Measurements from ENCODE around the gene FAM78A. TPM values are rescaled to one million over a fixed set of nuclear protein-coding genes. Genes with fewer than 3 reads are reported as not detected.

The FAM78A gene
- total RNA-seq, 1 experiment from 2014 or later = 3.4 TPM

DNA sequence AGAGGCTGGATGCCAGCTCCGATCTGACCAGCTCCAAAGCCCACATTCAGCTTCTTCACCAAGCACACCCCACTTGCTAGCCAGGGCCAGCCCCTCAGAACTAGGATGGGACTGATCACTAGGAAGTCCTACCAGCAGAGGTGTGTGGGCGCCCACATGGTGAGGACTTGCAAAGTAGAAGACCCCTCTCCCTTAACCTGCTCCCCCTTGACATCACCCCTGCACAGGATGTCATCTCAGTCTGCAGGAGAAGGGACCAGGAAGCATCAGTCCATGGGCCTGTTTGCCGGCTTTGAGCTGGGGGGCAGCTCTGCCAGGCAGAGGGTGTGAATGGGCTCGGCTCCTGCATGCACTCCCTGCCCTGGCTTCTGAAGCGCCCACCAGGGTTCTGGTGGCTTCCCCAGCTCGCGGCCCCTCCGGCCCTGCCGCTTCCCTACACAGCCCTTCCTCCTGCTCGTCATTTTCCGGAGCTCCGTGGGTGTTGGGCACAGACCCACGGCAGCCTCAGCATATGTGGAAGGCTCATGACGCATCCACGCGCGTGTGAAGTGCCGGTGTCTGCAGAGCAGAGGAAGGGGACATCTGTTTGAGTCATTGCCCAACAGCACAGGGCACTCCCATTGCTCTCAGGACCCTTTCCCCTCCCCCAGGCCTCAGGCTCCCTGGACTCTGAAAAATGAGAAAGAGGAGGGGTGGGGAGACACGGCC, 3.7 kb upstream of the FAM78A start:
- Histone ChIP-seq H3K27me3 (ENCODE audit: insufficient read depth, low read length) (no peaks in the 10 kb centered on the region), H3K79me2 (ENCODE audit: insufficient read depth, low read length) (no peaks in the 10 kb centered on the region), H3K27ac (ENCODE audit: low read depth, low read length) (no peak overlapping the region), H4K20me1 (ENCODE audit: insufficient read depth) (no peaks in the 10 kb centered on the region), H2AFZ (ENCODE audit: low read depth, low read length, poor library complexity, severe bottlenecking) (no peak overlapping the region), H3K4me2 (ENCODE audit: low read length) (no peak overlapping the region), H3K4me3 (replicated peaks in 1 of 2; ENCODE audit: low read depth in 1 of 2, low read length in 2 of 2) (no peak overlapping the region), H3K4me1 (ENCODE audit: control insufficient read depth in 1 of 2, insufficient read depth in 2 of 2, low read length in 2 of 2) (peaks cover 0 to 8% of the 10 kb centered on the region in 2 experiments; a peak in 1 of 4 replicates), H3K9me2 (ENCODE audit: insufficient read depth) (no peaks in the 10 kb centered on the region), H3K36me3 (ENCODE audit: control insufficient read depth in 1 of 2, insufficient read depth in 2 of 2, low read length in 2 of 2) (no peaks in the 10 kb centered on the region), H3K9me3 (ENCODE audit: control insufficient read depth in 1 of 2, insufficient read depth in 1 of 2, low read depth in 1 of 2, low read length in 2 of 2) (no peaks in the 10 kb centered on the region), H3K9ac (ENCODE audit: low read length) (no peak overlapping the region)
- no peak for DNase-seq (ENCODE audit: low read depth, low spot score)
- POLR2A ChIA-PET = no interaction called here
- TF ChIP-seq, protein P1, sequence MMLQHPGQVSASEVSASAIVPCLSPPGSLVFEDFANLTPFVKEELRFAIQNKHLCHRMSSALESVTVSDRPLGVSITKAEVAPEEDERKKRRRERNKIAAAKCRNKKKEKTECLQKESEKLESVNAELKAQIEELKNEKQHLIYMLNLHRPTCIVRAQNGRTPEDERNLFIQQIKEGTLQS (IDR thresholded peaks at IDR 0.05) = no peak
- TF ChIP-seq ZFX (IDR thresholded peaks at IDR 0.05) (no peak), RAD21 (IDR thresholded peaks at IDR 0.05; ENCODE audit: low read depth) (no peak), POLR2A (IDR thresholded peaks at IDR 0.05; ENCODE audit: borderline replicate concordance, extremely low read depth, insufficient read depth, insufficient read length) (no peak), CBX3 (IDR thresholded peaks at IDR 0.05; ENCODE audit: low read depth) (no peak), EZH2phosphoT487 (IDR thresholded peaks at IDR 0.05; ENCODE audit: borderline replicate concordance) (no peak), MAX (IDR thresholded peaks at IDR 0.05) (no peak), SP1 (IDR thresholded peaks at IDR 0.05; ENCODE audit: low read depth) (no peak), EZH2 (IDR thresholded peaks at IDR 0.05) (no peak), POLR2AphosphoS5 (IDR thresholded peaks at IDR 0.05; ENCODE audit: low read depth, low read length) (no peak), ELF1 (IDR thresholded peaks at IDR 0.05; ENCODE audit: borderline replicate concordance, low read depth) (no peak)
- TF ChIP-seq, protein P2, sequence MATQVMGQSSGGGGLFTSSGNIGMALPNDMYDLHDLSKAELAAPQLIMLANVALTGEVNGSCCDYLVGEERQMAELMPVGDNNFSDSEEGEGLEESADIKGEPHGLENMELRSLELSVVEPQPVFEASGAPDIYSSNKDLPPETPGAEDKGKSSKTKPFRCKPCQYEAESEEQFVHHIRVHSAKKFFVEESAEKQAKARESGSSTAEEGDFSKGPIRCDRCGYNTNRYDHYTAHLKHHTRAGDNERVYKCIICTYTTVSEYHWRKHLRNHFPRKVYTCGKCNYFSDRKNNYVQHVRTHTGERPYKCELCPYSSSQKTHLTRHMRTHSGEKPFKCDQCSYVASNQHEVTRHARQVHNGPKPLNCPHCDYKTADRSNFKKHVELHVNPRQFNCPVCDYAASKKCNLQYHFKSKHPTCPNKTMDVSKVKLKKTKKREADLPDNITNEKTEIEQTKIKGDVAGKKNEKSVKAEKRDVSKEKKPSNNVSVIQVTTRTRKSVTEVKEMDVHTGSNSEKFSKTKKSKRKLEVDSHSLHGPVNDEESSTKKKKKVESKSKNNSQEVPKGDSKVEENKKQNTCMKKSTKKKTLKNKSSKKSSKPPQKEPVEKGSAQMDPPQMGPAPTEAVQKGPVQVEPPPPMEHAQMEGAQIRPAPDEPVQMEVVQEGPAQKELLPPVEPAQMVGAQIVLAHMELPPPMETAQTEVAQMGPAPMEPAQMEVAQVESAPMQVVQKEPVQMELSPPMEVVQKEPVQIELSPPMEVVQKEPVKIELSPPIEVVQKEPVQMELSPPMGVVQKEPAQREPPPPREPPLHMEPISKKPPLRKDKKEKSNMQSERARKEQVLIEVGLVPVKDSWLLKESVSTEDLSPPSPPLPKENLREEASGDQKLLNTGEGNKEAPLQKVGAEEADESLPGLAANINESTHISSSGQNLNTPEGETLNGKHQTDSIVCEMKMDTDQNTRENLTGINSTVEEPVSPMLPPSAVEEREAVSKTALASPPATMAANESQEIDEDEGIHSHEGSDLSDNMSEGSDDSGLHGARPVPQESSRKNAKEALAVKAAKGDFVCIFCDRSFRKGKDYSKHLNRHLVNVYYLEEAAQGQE (IDR thresholded peaks at IDR 0.05; ENCODE audit: low read depth) = no peak
- no peak for ATAC-seq
- no TSS peak for BruUV-seq (replicated peaks)
- RAD21 ChIA-PET (ENCODE audit: low non-redundant PET in 1 of 2, low total read pairs in 2 of 2, uncharacterized antibody in 2 of 2, unreplicated experiment in 2 of 2) = no interaction called here
- intact Hi-C loops (cut with micrococcal nuclease) = no loop called here
- CTCF ChIA-PET = no interaction called here

All from HCT116 (cell line).